Measurements from ENCODE around the gene GPBP1L1.

DNA sequence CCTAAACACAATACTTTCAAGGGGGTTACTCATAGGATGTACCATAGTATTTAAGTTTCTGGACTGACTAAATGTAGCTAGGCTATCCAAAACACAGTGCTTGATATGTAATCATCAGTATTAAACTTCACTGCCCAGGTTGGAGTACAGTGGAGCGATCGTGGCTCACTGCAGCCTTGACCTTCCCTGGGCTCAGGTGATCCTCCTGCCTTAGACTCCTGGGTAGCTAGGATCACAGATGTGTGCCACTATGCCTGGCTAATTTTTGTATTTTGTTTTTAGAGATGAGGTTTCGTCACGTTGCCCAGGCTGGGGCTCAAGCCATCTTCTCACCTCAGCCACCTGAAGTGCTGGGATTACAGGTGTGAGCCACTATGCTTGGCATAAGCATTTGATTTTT is 91.9 kb downstream of the GPBP1L1 start:
- TF ChIP-seq, protein P1, sequence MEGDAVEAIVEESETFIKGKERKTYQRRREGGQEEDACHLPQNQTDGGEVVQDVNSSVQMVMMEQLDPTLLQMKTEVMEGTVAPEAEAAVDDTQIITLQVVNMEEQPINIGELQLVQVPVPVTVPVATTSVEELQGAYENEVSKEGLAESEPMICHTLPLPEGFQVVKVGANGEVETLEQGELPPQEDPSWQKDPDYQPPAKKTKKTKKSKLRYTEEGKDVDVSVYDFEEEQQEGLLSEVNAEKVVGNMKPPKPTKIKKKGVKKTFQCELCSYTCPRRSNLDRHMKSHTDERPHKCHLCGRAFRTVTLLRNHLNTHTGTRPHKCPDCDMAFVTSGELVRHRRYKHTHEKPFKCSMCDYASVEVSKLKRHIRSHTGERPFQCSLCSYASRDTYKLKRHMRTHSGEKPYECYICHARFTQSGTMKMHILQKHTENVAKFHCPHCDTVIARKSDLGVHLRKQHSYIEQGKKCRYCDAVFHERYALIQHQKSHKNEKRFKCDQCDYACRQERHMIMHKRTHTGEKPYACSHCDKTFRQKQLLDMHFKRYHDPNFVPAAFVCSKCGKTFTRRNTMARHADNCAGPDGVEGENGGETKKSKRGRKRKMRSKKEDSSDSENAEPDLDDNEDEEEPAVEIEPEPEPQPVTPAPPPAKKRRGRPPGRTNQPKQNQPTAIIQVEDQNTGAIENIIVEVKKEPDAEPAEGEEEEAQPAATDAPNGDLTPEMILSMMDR (conservative IDR thresholded peaks at IDR 0.05), result no peak
- TF ChIP-seq EZH2 (IDR thresholded peaks at IDR 0.05; ENCODE audit: low read depth), result no peak
